Neuron (in vitro differentiated cells): ENCODE results near the gene ABCB4.

Experiments
- H2AFZ ChIP-seq: one replicate; pipeline ENCODE4 v1.6.1; 2013; ENCODE audit warnings: low read depth, mild to moderate bottlenecking, inconsistent platforms, low read length, moderate library complexity
- H3K27me3 ChIP-seq: one replicate; pipeline ENCODE4 v1.6.1; 2013; ENCODE audit warnings: low read length; ENCODE audit not compliant: insufficient read depth
- H3K36me3 ChIP-seq: one replicate; pipeline ENCODE4 v1.6.1; 2013; ENCODE audit warnings: low read length; ENCODE audit not compliant: insufficient read depth
- H3K4me1 ChIP-seq: one replicate; pipeline ENCODE4 v1.6.1; 2013; ENCODE audit warnings: low read length; ENCODE audit not compliant: insufficient read depth
- H3K4me3 ChIP-seq: 2 replicates; pipeline ENCODE4 v1.5.1; 2013; ENCODE audit warnings: mild to moderate bottlenecking, low read length, moderate library complexity
- H3K9me3 ChIP-seq: one replicate; pipeline ENCODE4 v1.6.1; 2013; ENCODE audit warnings: low read length

Gene ABCB4

GRCh38 chr7:87499494-87499893, 24.0 kb upstream of the ABCB4 start:
- H3K27me3 ChIP-seq, result no peaks in the 10 kb centered on the region
- H3K36me3 ChIP-seq, result no peaks in the 10 kb centered on the region
- no peaks in the 10 kb centered on the region for H3K9me3 ChIP-seq
- no peak overlapping the region for H2AFZ ChIP-seq
- H3K4me1 ChIP-seq, result no peaks in the 10 kb centered on the region
- H3K4me3 ChIP-seq, result no peak overlapping the region

DNA sequence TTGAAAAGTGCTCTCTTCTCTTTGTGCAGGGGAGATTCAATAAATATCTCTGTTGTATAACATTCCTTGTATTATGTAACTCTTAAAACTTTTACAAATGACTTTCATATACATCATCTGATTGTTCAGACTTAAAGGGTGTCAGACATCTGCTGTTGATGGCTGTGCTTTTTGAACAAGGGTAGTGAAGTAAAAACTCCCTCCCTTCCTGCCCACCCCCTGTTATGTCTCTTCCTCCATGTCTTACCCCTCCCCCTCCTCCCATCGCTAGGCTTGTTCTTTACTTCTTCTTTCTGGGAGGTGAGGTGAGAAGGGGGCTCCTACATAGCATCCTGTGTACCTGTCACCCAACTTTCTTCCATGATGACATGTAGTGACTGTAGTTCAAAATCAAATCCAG, 23.4 kb upstream of the ABCB4 start:
- no peaks in the 10 kb centered on the region for H3K27me3 ChIP-seq
- no peaks in the 10 kb centered on the region for H3K9me3 ChIP-seq
- H3K36me3 ChIP-seq, result no peaks in the 10 kb centered on the region
- no peak overlapping the region for H2AFZ ChIP-seq
- H3K4me3 ChIP-seq, result no peak overlapping the region
- H3K4me1 ChIP-seq, result no peaks in the 10 kb centered on the region

DNA sequence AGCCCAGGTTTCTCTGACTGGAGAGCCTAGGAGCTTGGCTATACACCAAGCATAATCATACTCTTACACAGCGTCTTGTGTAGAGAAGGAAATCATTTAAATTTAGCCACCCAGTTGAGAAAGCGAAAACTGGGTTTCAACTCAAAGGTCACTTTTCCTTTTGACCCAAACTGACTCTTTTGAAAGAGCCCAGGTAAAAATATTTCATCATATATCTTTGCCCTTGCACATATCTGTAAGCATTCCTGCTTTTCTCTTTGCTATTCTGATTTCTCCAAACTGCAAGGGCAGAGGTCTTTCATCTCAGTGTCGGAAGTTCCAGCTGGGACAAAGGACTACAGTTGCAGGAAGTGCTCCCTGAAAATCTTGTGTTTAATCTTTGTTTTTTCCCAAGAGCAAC, 22.0 kb upstream of the ABCB4 start:
- Histone ChIP-seq H3K4me3 (no peak overlapping the region), H3K27me3 (no peaks in the 10 kb centered on the region), H3K9me3 (no peaks in the 10 kb centered on the region), H3K4me1 (no peaks in the 10 kb centered on the region), H2AFZ (no peak overlapping the region), H3K36me3 (no peaks in the 10 kb centered on the region)

- Histone ChIP-seq H2AFZ (no peak overlapping the region), H3K36me3 (no peaks in the 10 kb centered on the region)
Measured at GRCh38 chr7:87495366-87495765, 19.9 kb upstream of the ABCB4 start.

DNA sequence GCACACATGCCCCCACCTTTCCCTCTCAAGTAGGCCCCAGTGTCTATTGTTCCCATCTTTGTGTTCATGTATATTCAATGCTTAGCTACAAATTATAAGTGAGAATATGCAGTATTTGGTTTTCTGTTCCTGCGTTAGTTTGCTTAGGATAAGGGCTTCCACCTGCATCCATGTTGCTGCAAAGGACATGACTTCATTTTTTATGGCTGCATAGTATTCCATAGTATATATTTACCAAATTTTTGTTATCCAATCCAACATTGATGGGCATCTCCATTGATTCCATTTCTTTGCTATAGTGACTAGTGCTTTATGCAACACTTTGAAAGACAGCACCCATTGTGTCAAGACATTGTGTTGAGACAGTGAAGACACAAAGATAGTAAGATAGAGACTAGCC, 19.0 kb upstream of the ABCB4 start:
- Histone ChIP-seq H3K36me3 (no peaks in the 10 kb centered on the region), H3K4me3 (no peak overlapping the region), H3K4me1 (no peaks in the 10 kb centered on the region), H3K9me3 (no peaks in the 10 kb centered on the region), H2AFZ (no peak overlapping the region), H3K27me3 (no peaks in the 10 kb centered on the region)

More at GRCh38 chr7:87495366-87495765, 19.9 kb upstream of the ABCB4 start:
- Histone ChIP-seq H3K9me3 (no peaks in the 10 kb centered on the region), H3K27me3 (no peaks in the 10 kb centered on the region), H3K4me3 (no peak overlapping the region), H3K4me1 (no peaks in the 10 kb centered on the region)

DNA sequence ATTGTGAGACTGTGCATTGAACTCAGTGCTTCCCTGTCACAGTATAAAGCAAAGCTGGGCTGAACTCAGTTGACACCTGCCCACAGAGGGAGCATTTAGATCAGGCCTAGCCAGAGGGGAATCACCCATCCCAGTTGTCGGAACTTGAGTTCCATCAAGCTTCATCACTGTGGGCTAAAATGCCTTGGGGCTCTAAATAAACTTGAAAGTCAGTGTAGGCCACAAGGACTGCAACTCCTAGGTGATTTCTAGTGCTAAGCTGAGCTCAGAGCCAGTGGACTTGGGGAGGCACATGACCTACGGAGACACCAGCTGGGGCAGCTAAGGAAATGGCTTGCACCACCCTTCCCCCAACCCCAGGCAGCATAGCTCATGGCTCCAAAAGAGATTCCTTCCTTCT, 7.7 kb upstream of the ABCB4 start:
- Histone ChIP-seq H2AFZ (no peak overlapping the region), H3K4me1 (peaks cover 19% of the 10 kb centered on the region), H3K4me3 (no peak overlapping the region), H3K9me3 (no peaks in the 10 kb centered on the region), H3K36me3 (no peaks in the 10 kb centered on the region), H3K27me3 (no peaks in the 10 kb centered on the region)

GRCh38 chr7:87482115-87482514, 6.6 kb upstream of the ABCB4 start:
- H2AFZ ChIP-seq, result no peak overlapping the region
- H3K4me1 ChIP-seq, result peaks cover 19% of the 10 kb centered on the region
- H3K9me3 ChIP-seq, result no peaks in the 10 kb centered on the region
- no peak overlapping the region for H3K4me3 ChIP-seq
- H3K36me3 ChIP-seq, result no peaks in the 10 kb centered on the region
- no peaks in the 10 kb centered on the region for H3K27me3 ChIP-seq

DNA sequence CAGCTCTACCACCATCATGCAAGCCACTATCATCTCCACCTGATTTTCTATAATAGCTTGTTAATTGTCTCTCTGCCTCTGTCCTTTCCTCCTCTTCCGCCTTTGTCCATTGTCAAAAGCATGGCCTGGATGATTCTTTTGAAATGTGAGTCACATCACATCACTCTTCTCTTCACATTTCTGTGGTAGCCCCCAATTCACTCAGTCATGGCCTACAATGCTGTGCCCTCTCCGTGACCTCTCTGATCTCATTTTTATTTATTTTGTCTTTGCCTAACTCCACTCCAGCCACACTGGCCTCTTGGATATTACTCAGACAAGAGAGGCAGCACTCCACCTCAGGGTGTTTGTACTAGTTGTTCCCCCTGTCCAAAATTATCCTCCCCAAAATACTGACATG, 4.9 kb upstream of the ABCB4 start:
- Histone ChIP-seq H3K9me3 (no peaks in the 10 kb centered on the region), H3K36me3 (no peaks in the 10 kb centered on the region), H2AFZ (no peak overlapping the region), H3K4me3 (no peak overlapping the region), H3K27me3 (no peaks in the 10 kb centered on the region), H3K4me1 (peaks cover 19% of the 10 kb centered on the region)

DNA sequence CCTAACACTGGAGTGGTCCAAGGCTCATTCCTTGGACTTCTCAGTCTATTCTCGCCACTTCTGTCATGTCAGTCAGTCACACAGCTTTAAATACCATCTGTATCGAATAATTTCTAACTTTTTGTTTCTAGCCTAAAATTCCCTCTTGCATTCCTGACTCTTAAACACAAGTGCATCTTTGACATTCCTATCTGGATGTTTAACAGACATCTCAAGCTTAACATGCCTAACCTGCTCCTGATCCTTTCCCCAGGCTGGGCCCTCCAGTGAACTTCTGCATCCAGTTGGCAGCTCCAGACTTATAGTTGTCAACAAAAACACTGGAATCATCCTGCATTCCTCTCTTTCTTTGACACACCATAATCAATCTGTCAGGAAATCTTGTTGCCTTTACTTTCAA, 4.5 kb upstream of the ABCB4 start:
- no peaks in the 10 kb centered on the region for H3K9me3 ChIP-seq
- H3K36me3 ChIP-seq, result no peaks in the 10 kb centered on the region
- H3K27me3 ChIP-seq, result no peaks in the 10 kb centered on the region
- H3K4me1 ChIP-seq, result peaks cover 19% of the 10 kb centered on the region
- H2AFZ ChIP-seq, result no peak overlapping the region
- no peak overlapping the region for H3K4me3 ChIP-seq

DNA sequence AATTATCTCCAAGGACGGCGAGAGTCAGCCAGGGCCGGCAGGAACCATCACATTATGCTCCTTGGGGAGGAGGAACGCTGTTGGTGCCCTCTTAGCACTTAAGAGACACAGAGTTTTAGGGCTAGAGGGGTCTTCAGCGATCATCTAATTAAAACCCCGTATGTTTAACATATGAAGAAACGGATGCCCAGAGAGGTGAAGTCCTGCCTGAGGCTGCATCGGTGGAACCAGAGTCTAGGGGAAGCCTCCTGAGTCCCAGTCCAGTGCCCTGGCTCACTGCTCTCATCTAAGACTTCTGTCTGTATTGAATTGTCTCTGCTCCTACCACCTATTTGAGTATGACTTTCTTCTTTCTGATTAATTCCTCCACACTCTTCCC, 688 bp upstream of the ABCB4 start:
- Histone ChIP-seq H3K9me3 (no peaks in the 10 kb centered on the region), H3K4me3 (no peak overlapping the region), H3K27me3 (no peaks in the 10 kb centered on the region), H3K4me1 (peaks cover 27% of the 10 kb centered on the region), H3K36me3 (no peaks in the 10 kb centered on the region), H2AFZ (no peak overlapping the region)

DNA sequence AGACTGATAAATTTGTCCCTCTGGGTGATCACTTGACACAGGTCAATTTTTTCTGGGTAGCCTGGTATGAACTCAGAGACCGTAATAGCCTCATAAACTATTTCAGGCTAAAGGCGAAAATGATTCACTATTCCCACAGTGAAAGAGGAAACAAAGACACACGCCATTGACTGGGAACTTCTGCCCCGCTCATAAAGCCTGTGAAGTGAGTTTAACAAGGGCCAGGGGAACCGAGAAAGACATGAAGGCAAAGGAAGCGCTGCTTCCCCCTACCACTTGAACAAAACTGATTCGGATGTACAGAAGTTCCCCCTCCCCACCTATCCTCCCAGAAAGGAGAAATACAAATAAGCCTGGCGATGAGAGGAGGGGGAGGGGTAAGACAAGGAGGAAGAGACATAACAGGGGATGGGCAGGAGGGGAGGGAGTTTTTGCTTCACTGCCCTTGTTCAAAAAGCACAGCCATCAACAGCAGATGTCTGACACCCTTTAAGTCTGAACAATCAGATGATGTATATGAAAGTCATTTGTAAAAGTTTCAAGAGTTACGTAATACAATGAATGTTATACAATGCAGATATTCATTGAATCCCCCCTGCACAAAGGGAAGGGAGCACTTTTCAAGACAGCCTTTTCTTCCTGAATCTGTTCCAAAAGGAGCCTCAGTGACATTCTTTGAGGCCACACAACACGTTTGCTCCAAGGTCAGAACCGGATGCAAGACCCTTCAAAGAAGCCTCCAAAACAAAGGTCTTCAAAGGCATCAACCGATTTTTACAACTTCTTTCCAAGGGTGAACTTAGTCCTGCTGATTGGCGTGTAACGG, 734 bp downstream of the ABCB4 start:
- H3K36me3 ChIP-seq, result no peaks in the 10 kb centered on the region
- H3K27me3 ChIP-seq, result no peaks in the 10 kb centered on the region
- H3K9me3 ChIP-seq, result no peaks in the 10 kb centered on the region
- H3K4me3 ChIP-seq, result peak overlapping the region; percentile 34
- peaks cover 18% of the 10 kb centered on the region for H3K4me1 ChIP-seq
- peak overlapping the region; percentile 59 for H2AFZ ChIP-seq

- Histone ChIP-seq H3K9me3 (no peaks in the 10 kb centered on the region), H3K27me3 (no peaks in the 10 kb centered on the region), H3K36me3 (no peaks in the 10 kb centered on the region), H3K4me3 (peak overlapping the region; percentile 34), H3K4me1 (peaks cover 10% of the 10 kb centered on the region), H2AFZ (peak overlapping the region; percentile 59)
Measured at GRCh38 chr7:87473986-87474385, 1.5 kb downstream of the ABCB4 start.

GRCh38 chr7:87473192-87473591, 2.3 kb downstream of the ABCB4 start:
- Histone ChIP-seq H2AFZ (no peak overlapping the region), H3K27me3 (no peaks in the 10 kb centered on the region), H3K9me3 (no peaks in the 10 kb centered on the region), H3K4me3 (no peak overlapping the region), H3K36me3 (no peaks in the 10 kb centered on the region), H3K4me1 (peaks cover 8% of the 10 kb centered on the region)

DNA sequence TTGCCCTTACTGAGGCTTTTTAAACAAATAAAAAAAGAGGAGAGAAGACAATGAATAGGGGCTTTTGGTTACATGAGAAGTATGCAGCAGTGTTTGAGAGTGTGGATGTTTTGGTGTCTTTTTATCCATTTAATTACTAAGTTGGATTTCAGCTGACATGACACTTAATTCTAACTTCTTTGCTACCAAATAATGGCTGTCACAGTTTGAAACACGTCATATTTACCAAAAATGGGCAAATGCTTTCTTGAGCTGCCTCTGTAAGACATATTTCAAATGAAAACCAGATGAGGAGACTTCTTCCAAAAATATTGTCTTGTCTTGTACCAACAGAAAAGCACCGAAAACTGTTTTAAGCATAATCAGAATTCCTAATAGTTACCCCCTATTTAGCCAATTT, 4.0 kb downstream of the ABCB4 start:
- Histone ChIP-seq H3K27me3 (no peaks in the 10 kb centered on the region), H3K4me1 (peaks cover 8% of the 10 kb centered on the region), H3K4me3 (no peak overlapping the region), H3K36me3 (no peaks in the 10 kb centered on the region), H2AFZ (no peak overlapping the region), H3K9me3 (no peaks in the 10 kb centered on the region)
